HL-60 (cell line): ENCODE data around the gene LRRC7.

ENCODE experiments used
- CTCF ChIP-seq: IDR thresholded peaks from one replicate; pipeline ENCODE4 v1.5.1; 2011; ENCODE audit warnings: low read length, control low read depth, inconsistent platforms; ENCODE audit not compliant: insufficient read depth
- POLR2AphosphoS5 ChIP-seq: IDR thresholded peaks from 2 replicates; pipeline ENCODE4 v1.6.1; 2012; ENCODE audit warnings: low read depth

GRCh38 chr1:70041317-70042045 lies 473.8 kb downstream of the LRRC7 start:
- no peak for TF ChIP-seq CTCF
- no peak for TF ChIP-seq POLR2AphosphoS5
